Measurements from ENCODE around the gene PHTF2.
"Not testable (repeated sequence)": the region's sequence is repeated elsewhere in the genome, so short reads cannot be mapped to it uniquely, and the experiment has no call there.

PHTF2 gene

DNA sequence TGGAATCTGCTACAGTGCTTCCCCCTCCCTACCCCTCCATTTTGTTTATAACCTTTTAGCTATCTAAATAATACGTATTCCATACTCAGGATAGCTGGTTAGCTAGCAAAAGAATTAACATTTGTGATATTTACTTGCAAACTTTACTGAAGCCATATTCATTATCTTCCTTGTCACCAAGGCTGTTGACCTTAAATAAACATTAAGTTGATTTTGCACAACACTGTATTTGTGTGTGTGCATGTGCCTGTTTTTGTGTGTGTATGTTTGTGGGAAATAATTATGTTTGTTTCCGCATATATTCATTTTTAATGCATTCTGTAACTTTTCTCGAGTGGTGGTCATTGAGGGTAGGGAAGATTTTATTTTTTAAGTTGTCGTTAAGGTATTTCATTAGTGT lies 16.2 kb upstream of the PHTF2 start:
- no peak overlapping the region for H2AK5ac ChIP-seq (ENCODE audit: low read length)
- no peak overlapping the region for H4K12ac ChIP-seq (ENCODE audit: low read depth, low read length)
- WGBS (ENCODE audit: extremely low coverage, insufficient coverage, insufficient read length) = no CpG with 5 or more reads among the region's 4 CpGs
- H2AFZ ChIP-seq (ENCODE audit: insufficient read depth, low read length, poor library complexity) = no peak overlapping the region
- no peak overlapping the region for H3K23ac ChIP-seq (ENCODE audit: low read length)
- no peak overlapping the region for H2BK5ac ChIP-seq (ENCODE audit: low read depth, low read length, poor library complexity)
- no peaks in the 10 kb centered on the region for H3K4me1 ChIP-seq (ENCODE audit: control insufficient read depth in 1 of 2, insufficient read depth in 2 of 2, low read length in 2 of 2)
- H3K4me2 ChIP-seq (ENCODE audit: low read length) = no peak overlapping the region
- no peaks in the 10 kb centered on the region for H3K79me2 ChIP-seq (ENCODE audit: control insufficient read depth, insufficient read depth, low read length, poor library complexity)
- H4K91ac ChIP-seq (ENCODE audit: low read depth, low read length) = no peak overlapping the region
- no peak overlapping the region for H3K27ac ChIP-seq (ENCODE audit: low read depth, low read length)
- H3K9me3 ChIP-seq (ENCODE audit: insufficient read depth, low read depth, low read length) = no peaks in the 10 kb centered on the region
- H3K9ac ChIP-seq (ENCODE audit: low read length) = no peak overlapping the region
- no peak overlapping the region for H2BK120ac ChIP-seq (ENCODE audit: insufficient read depth, low read length, poor library complexity)
- H3K4me3 ChIP-seq (ENCODE audit: low read depth, low read length) = no peak overlapping the region
- H3K36me3 ChIP-seq (ENCODE audit: control insufficient read depth in 1 of 2, insufficient read depth in 2 of 2, low read length in 2 of 2) = peaks cover 1 to 4% of the 10 kb centered on the region in 2 experiments
- H3K14ac ChIP-seq (ENCODE audit: low read length) = no peak overlapping the region
- H3K18ac ChIP-seq (ENCODE audit: low read length) = no peak overlapping the region
- no peaks in the 10 kb centered on the region for H3K27me3 ChIP-seq (ENCODE audit: insufficient read depth, low read length)
- H3K79me1 ChIP-seq (ENCODE audit: low read length) = no peaks in the 10 kb centered on the region
- DNase-seq = no peak
- no peak overlapping the region for H3K4ac ChIP-seq (ENCODE audit: low read depth, low read length)
- no peak overlapping the region for H4K8ac ChIP-seq (ENCODE audit: low read depth, low read length)
- no peak overlapping the region for H2BK12ac ChIP-seq (ENCODE audit: low read length)

DNA sequence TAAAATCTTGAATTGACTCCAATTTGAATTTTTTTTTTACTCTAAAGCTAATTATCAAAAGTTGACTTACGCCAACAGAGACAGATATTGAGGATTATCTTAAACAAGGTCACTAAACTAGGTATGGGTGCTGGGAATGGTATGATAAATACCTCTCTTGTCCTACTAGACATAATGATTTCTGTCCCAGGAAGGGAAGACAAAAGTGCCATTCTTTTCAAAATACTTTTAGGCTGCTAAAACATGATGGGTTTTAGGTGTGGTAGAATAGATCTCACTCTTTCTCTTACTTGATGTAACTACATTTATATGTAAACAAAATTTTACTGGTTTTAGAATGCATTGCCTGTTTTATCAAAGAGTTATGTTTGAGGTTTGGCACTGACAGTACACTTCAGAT lies 15.5 kb upstream of the PHTF2 start:
- no peak overlapping the region for H3K27ac ChIP-seq (ENCODE audit: low read depth, low read length)
- no peaks in the 10 kb centered on the region for H3K79me1 ChIP-seq (ENCODE audit: low read length)
- H2BK120ac ChIP-seq (ENCODE audit: insufficient read depth, low read length, poor library complexity) = no peak overlapping the region
- H3K18ac ChIP-seq (ENCODE audit: low read length) = no peak overlapping the region
- H3K9ac ChIP-seq (ENCODE audit: low read length) = no peak overlapping the region
- no peak overlapping the region for H3K23ac ChIP-seq (ENCODE audit: low read length)
- WGBS (ENCODE audit: extremely low coverage, insufficient coverage, insufficient read length) = no CpG with 5 or more reads among the region's 1 CpG
- no peak overlapping the region for H3K4me2 ChIP-seq (ENCODE audit: low read length)
- no peaks in the 10 kb centered on the region for H3K79me2 ChIP-seq (ENCODE audit: control insufficient read depth, insufficient read depth, low read length, poor library complexity)
- DNase-seq = no peak
- H3K27me3 ChIP-seq (ENCODE audit: insufficient read depth, low read length) = no peaks in the 10 kb centered on the region
- no peak overlapping the region for H4K91ac ChIP-seq (ENCODE audit: low read depth, low read length)
- no peak overlapping the region for H3K4me3 ChIP-seq (ENCODE audit: low read depth, low read length)
- no peak overlapping the region for H2BK12ac ChIP-seq (ENCODE audit: low read length)
- no peak overlapping the region for H2AK5ac ChIP-seq (ENCODE audit: low read length)
- H3K4me1 ChIP-seq (ENCODE audit: control insufficient read depth in 1 of 2, insufficient read depth in 2 of 2, low read length in 2 of 2) = no peaks in the 10 kb centered on the region
- H2BK5ac ChIP-seq (ENCODE audit: low read depth, low read length, poor library complexity) = no peak overlapping the region
- H3K36me3 ChIP-seq (ENCODE audit: control insufficient read depth in 1 of 2, insufficient read depth in 2 of 2, low read length in 2 of 2) = peaks cover 1 to 4% of the 10 kb centered on the region in 2 experiments
- no peak overlapping the region for H4K12ac ChIP-seq (ENCODE audit: low read depth, low read length)
- H3K9me3 ChIP-seq (ENCODE audit: insufficient read depth, low read depth, low read length) = no peaks in the 10 kb centered on the region
- H2AFZ ChIP-seq (ENCODE audit: insufficient read depth, low read length, poor library complexity) = no peak overlapping the region
- no peak overlapping the region for H3K14ac ChIP-seq (ENCODE audit: low read length)
- H4K8ac ChIP-seq (ENCODE audit: low read depth, low read length) = no peak overlapping the region
- no peak overlapping the region for H3K4ac ChIP-seq (ENCODE audit: low read depth, low read length)

DNA sequence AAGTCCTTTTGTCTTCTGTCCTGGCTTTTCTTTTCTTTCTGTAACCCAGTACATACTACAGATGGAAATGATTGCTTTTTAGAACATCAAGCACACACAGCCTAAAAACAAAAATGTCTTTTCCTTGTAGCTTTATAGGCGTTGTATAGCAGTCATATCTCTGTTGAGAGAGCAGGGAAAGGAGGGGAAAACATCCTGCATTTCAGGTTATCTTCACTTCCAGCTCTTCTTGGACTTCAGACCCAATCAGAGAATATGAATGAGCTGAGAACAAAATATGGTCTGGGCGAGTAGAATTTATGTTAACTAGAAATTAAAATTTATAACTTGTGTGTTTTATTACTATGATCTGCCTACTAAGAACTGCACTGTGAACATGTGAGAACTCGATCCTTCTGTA lies 15.0 kb upstream of the PHTF2 start:
- Histone ChIP-seq H3K4me2 (ENCODE audit: low read length) (no peak overlapping the region), H4K8ac (ENCODE audit: low read depth, low read length) (no peak overlapping the region), H3K4ac (ENCODE audit: low read depth, low read length) (no peak overlapping the region), H3K79me2 (ENCODE audit: control insufficient read depth, insufficient read depth, low read length, poor library complexity) (no peaks in the 10 kb centered on the region), H2BK5ac (ENCODE audit: low read depth, low read length, poor library complexity) (no peak overlapping the region), H2BK12ac (ENCODE audit: low read length) (no peak overlapping the region), H3K14ac (ENCODE audit: low read length) (no peak overlapping the region), H2BK120ac (ENCODE audit: insufficient read depth, low read length, poor library complexity) (no peak overlapping the region), H2AFZ (ENCODE audit: insufficient read depth, low read length, poor library complexity) (no peak overlapping the region), H3K27me3 (ENCODE audit: insufficient read depth, low read length) (no peaks in the 10 kb centered on the region), H2AK5ac (ENCODE audit: low read length) (no peak overlapping the region), H3K9ac (ENCODE audit: low read length) (no peak overlapping the region), H3K9me3 (ENCODE audit: insufficient read depth, low read depth, low read length) (no peaks in the 10 kb centered on the region), H3K23ac (ENCODE audit: low read length) (no peak overlapping the region), H4K12ac (ENCODE audit: low read depth, low read length) (no peak overlapping the region), H3K4me3 (ENCODE audit: low read depth, low read length) (no peak overlapping the region), H3K36me3 (ENCODE audit: control insufficient read depth in 1 of 2, insufficient read depth in 2 of 2, low read length in 2 of 2) (peaks cover 1 to 2% of the 10 kb centered on the region in 2 experiments), H4K91ac (ENCODE audit: low read depth, low read length) (no peak overlapping the region), H3K79me1 (ENCODE audit: low read length) (no peaks in the 10 kb centered on the region), H3K18ac (ENCODE audit: low read length) (no peak overlapping the region), H3K27ac (ENCODE audit: low read depth, low read length) (no peak overlapping the region), H3K4me1 (ENCODE audit: control insufficient read depth in 1 of 2, insufficient read depth in 2 of 2, low read length in 2 of 2) (no peaks in the 10 kb centered on the region)
- no peak for DNase-seq
- WGBS (ENCODE audit: extremely low coverage, insufficient coverage, insufficient read length) = no CpG with 5 or more reads among the region's 3 CpGs

DNA sequence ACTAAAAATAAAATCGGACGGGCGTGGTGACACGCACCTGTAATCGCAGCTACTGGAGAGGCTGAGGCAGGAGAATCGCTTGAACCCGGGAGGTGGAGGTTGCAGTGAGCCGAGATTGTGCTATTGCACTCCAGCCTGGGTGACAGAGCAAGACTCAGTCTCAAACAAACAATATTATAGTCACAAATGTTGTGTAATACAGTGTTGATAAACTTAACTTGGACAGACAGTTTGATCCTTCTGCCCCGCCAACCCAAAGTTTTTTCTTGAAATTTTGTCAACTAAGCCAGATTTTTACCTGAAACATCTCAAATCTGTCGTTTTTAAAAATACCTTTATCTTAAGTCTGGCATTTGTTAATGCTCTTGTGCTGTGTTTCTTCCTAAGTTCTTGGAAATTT lies 14.1 kb upstream of the PHTF2 start:
- H3K27me3 ChIP-seq (ENCODE audit: insufficient read depth, low read length); H3K4me3 ChIP-seq (ENCODE audit: low read depth, low read length); H4K12ac ChIP-seq (ENCODE audit: low read depth, low read length); H2BK120ac ChIP-seq (ENCODE audit: insufficient read depth, low read length, poor library complexity); H3K4me2 ChIP-seq (ENCODE audit: low read length); H3K79me1 ChIP-seq (ENCODE audit: low read length); H2AFZ ChIP-seq (ENCODE audit: insufficient read depth, low read length, poor library complexity); H4K91ac ChIP-seq (ENCODE audit: low read depth, low read length); H3K4me1 ChIP-seq (ENCODE audit: control insufficient read depth in 1 of 2, insufficient read depth in 2 of 2, low read length in 2 of 2); H3K9me3 ChIP-seq (ENCODE audit: insufficient read depth, low read depth, low read length); H3K9ac ChIP-seq (ENCODE audit: low read length); H3K23ac ChIP-seq (ENCODE audit: low read length); H2BK12ac ChIP-seq (ENCODE audit: low read length); H3K27ac ChIP-seq (ENCODE audit: low read depth, low read length); H3K36me3 ChIP-seq (ENCODE audit: control insufficient read depth in 1 of 2, insufficient read depth in 2 of 2, low read length in 2 of 2); H3K18ac ChIP-seq (ENCODE audit: low read length); H4K8ac ChIP-seq (ENCODE audit: low read depth, low read length); H3K79me2 ChIP-seq (ENCODE audit: control insufficient read depth, insufficient read depth, low read length, poor library complexity); DNase-seq; H3K14ac ChIP-seq (ENCODE audit: low read length); H3K4ac ChIP-seq (ENCODE audit: low read depth, low read length); H2AK5ac ChIP-seq (ENCODE audit: low read length); H2BK5ac ChIP-seq (ENCODE audit: low read depth, low read length, poor library complexity): not testable (repeated sequence)
- WGBS (ENCODE audit: extremely low coverage, insufficient coverage, insufficient read length) = no CpG with 5 or more reads among the region's 10 CpGs

Measured in trophoblast cell (in vitro differentiated cells and primary cell).